ENCODE data around the gene CPAMD8.
"Not testable (repeated sequence)": the region's sequence is repeated elsewhere in the genome, so short reads cannot be mapped to it uniquely, and the experiment has no call there.

CPAMD8 gene

DNA sequence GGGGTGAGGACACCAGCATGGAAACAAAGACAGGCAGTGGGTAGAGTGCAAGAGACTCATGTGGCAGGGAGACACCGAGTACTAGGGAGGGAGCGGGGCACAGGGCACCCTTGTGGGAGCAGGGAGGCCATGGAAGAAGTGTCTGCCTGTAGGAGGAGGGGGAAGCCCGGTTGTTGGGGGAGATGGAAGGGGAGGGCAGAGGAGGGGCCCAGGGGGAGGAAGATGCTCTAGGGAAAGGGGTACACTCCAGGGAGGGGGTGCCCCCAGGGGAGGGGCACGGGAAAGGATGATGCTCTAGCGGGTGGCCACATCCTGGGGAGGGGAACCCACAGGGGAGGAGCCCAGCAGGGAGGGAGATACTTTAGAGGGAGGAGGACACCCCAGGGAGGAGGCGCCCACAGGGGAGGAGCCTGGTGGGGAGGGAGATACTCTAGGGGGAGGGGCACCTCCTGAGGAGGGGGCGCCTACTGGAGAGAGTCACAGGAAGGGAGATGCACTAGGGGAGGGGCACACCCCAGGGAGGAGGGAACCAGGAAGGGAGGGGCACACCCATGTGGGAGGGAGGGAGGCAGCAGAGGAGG, 24.9 kb downstream of the CPAMD8 start:
- TF ChIP-seq ZNF274 (IDR thresholded peaks at IDR 0.05; ENCODE audit: low read depth, low read length), result no peak
- H3K4me3 ChIP-seq (ENCODE audit: low read length), result no peak overlapping the region

DNA sequence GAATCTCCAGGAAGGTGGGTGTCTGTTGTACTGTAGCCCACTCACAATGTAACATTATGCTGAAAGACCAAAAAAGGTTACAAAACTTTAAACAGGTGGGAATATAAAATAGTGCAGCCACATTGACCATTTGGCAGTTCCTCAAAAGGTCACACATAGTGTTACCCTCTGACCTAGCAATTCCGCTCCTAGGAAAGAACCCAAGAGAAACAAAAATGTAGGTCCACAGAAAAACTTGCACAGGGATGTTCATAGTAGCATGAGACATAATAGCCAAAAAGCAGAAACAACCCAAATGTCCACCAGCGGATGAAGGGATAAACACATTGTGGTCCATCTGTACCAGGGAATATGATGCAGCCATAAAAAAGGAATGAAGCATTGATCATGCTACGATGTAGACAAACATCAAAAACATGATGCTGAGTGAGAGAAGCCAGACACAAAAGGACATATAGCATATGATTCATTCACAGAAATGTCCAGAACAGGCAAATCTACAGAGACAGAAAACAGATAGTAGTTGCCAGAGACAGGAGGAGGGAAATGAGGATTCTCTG, 27.9 kb downstream of the CPAMD8 start:
- no peak overlapping the region for H3K4me3 ChIP-seq (ENCODE audit: low read length)
- TF ChIP-seq ZNF274 (IDR thresholded peaks at IDR 0.05; ENCODE audit: low read depth, low read length), result no peak

DNA sequence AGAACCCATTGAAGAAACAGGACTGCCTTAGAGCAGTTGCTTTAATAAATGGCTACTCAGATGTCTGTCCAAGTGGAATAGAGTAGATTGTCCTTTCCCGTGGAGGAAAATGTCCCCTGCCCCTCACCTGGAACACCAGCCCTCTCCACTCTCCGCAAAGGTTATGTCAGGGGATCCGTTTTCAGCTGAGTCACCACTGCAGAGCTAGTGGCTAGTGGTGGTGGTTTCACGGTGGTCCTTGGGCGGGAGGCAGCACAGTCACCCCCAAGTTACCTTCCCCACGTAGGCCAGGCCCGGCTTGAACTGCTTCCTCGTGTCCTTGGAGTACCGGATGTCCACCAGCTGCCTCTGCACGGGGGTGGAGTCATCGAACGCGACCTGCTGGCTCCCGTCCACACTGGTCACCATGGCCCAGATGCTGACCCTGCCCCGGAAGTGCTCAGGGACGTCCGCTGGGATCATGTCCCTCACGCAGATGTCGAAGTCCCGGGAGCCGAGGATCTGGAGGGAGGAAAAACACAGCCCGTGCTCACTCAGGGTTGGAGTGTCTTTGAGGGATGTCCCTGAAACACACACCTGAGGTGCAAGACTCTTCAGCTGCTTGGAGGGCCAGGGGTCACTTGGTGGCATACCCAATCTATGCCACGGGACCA, 29.6 kb downstream of the CPAMD8 start:
- H3K4me3 ChIP-seq (ENCODE audit: low read length), result not testable (repeated sequence)

DNA sequence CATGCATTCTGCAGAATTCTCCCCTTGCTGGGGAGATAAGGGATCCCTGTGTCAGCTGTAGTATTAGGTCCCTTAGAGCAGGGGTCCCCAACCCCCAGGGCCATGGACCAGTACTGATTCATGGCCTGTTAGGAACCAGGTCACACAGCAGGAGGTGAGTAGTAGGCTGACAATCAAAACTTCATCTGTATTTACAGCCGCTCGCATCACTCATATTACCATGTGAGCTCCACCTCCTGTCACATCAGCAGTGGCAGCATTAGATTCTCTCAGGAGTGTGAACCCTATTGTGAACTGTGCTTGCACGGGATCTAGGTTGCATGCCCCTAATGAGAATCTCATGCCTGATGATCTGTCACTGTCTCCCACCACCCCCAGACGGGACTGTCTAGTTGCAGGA, 37.9 kb downstream of the CPAMD8 start:
- H3K4me3 ChIP-seq (ENCODE audit: low read length), result no peak overlapping the region
- no peak for TF ChIP-seq ZNF274 (IDR thresholded peaks at IDR 0.05; ENCODE audit: low read depth, low read length)

DNA sequence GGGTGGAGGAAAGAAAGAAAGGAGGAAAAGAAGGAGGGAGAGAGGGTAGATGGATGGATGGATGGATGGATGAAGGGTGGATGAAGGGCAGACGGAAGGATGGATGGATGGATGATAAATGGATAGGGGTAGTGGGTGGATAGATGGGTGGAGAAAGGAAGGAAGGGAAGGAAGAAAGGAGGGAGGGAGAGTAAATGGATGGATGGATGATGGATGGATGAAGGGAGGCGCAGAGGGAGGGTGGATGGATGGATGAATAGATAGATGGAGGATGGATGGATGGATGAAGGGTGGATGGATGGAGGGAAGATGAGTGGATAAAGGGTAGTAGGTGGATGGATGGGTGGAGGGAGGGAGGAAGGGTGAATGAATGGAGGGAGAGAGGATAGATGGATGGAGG, 41.2 kb downstream of the CPAMD8 start:
- no peak for TF ChIP-seq ZNF274 (IDR thresholded peaks at IDR 0.05; ENCODE audit: low read depth, low read length)
- H3K4me3 ChIP-seq (ENCODE audit: low read length), result no peak overlapping the region

DNA sequence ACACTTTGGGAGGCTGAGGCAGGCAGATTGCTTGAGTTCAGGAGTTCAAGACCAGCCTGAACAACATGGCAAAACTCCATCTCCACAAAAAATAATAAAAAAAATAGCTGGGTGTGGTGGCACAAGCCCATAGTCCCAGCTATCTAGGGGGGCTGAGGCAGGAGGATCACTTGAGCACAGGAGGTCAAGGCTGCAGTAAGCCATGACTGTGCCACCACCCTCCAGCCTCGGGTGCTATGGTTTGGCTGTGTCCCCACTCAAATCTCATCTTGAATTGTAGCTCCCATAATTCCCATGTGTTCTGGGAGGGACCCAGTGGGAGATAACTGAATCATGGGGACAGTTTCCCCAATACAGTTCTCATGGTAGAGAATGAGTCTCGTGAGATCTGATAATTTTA, 44.0 kb downstream of the CPAMD8 start:
- H3K4me3 ChIP-seq (ENCODE audit: low read length), result not testable (repeated sequence)

DNA sequence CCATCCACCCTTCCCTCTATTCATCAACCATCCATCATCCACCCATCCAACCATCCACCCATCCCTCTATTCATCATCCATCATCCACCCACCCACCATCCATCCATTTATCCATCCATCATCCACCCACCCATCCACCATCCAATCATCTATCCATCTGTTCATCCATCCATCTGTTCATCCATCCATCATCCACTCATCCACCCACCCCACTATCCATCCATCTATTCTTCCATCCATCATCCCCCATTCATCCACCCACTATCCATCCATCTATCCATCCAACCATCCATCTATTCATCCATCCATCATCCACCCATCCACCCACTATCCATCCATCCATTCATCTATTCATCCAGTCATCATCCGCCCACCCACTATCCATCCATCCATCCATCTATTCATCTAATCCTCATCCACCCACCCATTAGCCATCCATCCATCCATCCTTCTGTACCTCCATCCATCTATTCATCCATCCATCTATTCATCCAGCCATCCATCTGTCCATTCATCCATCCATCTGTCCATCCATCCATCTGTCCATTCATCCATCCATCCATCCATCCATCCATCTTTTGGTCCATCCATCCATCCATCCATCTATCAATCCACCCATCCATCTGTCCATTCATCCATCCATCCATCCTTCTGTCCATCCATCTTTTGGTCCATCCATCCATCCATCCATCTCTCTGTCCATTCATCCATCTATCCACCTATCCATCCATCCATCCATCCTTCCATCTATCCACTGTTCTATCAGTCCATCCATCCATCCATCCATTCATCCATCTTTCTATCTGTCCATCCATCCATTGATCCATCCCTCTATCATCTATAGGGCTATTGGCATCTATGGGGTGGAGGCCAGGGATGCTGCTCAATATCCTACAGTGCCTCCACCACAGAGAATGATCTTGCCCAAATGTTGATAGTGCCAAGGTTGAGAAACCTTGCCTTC, 47.5 kb downstream of the CPAMD8 start:
- no peak for TF ChIP-seq ZNF274 (IDR thresholded peaks at IDR 0.05; ENCODE audit: low read depth, low read length)

DNA sequence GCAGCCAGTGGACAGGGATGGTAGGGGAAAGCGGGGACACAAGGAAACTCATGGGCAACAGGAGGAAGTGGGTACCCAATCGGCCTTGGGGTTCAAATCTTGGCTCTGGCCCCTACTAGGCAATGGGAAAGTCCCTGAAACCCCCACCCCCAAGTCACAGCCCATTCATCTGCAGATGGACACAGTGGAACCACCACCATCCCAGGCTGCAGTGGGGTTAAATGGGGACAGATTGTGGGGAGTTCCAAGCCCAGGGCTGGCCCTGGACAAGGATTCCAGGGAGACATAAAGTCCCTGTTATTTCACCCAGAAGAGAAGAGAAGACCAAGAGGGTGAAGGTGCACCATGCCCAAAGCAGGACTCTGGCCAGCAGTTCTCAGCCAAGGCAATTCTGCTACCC, 48.5 kb downstream of the CPAMD8 start:
- TF ChIP-seq ZNF274 (IDR thresholded peaks at IDR 0.05; ENCODE audit: low read depth, low read length), result no peak
- H3K4me3 ChIP-seq (ENCODE audit: low read length), result no peak overlapping the region

More for the DNA sequence above, 47.5 kb downstream of the CPAMD8 start:
- H3K4me3 ChIP-seq (ENCODE audit: low read length), result no peak overlapping the region

DNA sequence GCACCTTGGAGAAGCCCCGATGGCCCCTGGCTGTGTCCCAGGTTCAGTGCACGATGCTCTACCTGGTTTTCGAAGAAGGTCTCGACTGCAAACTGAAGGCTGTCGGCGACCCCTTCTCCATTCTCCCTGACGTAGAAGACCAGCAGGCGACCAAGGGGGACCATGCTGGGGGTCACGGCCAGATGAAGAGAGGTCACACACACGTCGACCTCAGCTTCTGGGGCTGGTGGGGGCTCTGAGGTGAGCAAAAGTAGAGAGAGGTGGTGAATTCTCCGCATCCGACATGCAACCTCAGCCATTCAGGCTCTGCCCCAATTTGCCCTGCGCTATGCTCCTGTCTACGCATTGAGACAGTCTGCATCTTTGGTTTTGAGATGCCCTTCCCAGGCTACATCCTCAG, 49.3 kb downstream of the CPAMD8 start:
- no peak overlapping the region for H3K4me3 ChIP-seq (ENCODE audit: low read length)
- no peak for TF ChIP-seq ZNF274 (IDR thresholded peaks at IDR 0.05; ENCODE audit: low read depth, low read length)

DNA sequence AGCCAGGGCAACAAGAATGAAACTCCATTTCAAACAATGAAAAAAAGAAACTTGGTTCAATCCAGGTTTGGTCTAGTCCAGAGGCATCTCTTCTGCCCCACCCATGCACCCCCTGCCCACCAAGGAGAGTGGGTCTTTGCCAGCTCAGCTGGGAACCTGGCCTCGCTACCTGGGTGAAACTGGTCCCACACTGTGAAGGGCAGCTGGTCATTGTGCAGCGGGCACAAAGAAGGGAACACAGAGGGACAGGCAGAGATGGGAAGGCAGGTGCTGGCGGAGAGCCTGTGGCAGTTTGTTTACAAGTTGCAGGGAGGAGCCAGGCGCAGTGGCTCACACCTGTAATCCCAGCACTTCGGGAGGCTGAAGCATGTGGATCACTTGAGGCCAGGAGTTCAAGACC, 50.2 kb downstream of the CPAMD8 start:
- TF ChIP-seq ZNF274 (IDR thresholded peaks at IDR 0.05; ENCODE audit: low read depth, low read length), result no peak

DNA sequence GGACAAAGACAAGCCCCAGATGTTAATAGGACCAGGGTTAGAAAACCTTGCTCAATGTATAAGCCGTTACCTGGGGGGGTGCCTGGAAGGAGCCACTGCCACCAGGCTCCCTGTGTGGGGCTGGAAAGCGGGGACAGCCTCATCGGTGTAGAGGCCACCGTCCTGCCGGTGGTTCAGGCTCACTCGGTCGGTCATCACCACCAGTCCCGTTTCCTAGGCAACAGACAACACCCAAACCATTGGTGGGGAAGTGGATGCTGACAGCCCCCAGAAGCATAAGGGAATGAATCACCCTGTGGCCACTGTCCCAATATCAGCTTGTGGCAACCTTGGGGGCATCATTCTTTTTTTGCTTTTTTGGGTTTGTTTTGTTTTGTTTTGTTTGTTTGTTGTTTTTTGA, 55.8 kb downstream of the CPAMD8 start:
- H3K4me3 ChIP-seq (ENCODE audit: low read length), result no peak overlapping the region
- no peak for TF ChIP-seq ZNF274 (IDR thresholded peaks at IDR 0.05; ENCODE audit: low read depth, low read length)

More for the DNA sequence above, 50.2 kb downstream of the CPAMD8 start:
- no peak overlapping the region for H3K4me3 ChIP-seq (ENCODE audit: low read length)

DNA sequence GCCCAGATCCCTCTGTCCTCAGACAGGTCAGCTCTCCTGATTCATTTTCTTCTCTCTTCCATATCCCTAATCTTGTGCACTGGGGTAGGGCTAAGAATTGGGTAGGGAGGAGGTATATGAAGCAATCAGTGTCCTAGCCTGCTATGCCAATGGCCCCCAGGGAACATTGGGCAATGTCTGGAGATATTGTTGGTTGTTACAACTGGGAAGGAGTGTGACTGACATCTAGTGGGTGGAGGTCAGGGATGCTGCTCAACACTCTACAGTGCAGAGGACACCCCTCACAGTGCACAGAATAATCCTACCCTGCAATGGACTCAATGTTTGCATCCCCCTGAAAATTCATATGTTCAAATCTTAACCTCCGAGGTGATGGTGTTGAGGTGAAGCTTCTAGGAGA, 57.5 kb downstream of the CPAMD8 start:
- no peak overlapping the region for H3K4me3 ChIP-seq (ENCODE audit: low read length)
- no peak for TF ChIP-seq ZNF274 (IDR thresholded peaks at IDR 0.05; ENCODE audit: low read depth, low read length)

DNA sequence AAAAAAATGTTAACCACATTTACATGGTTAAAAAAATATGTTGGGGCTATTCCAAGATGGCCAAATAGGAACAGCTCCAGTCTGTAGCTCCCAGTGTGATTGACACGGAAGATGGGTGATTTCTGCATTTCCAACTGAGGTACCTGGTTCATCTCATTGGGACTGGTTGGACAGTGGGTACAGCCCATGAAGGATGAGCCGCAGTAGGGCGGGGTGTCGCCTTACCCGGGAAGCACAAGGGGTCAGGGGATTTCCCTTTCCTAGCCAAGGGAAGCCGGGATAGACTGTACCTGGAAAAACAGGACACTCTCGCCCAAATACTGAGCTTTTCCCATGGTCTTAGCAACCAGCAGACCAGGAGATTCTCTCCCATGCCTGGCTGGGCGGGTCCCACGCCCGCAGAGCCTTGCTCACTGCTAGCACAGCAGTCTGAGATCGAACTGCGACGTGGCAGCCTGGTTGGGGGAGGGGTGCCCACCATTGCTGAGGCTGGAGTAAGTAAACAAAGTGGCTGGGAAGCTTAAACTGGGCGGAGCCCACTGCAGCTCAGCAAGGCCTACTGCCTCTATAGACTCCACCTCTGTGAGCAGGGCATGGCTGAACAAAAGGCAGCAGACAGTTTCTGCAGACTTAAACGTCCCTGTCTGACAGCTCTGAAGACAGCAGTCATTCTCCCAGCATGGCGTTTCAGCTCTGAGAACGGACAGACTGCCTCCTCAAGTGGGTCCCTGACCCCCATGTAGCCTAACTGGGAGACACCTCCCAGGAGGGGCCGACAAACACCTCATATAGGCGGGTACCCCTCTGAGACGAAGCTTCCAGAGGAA, 65.4 kb downstream of the CPAMD8 start:
- H3K4me3 ChIP-seq (ENCODE audit: low read length), result not testable (repeated sequence)

DNA sequence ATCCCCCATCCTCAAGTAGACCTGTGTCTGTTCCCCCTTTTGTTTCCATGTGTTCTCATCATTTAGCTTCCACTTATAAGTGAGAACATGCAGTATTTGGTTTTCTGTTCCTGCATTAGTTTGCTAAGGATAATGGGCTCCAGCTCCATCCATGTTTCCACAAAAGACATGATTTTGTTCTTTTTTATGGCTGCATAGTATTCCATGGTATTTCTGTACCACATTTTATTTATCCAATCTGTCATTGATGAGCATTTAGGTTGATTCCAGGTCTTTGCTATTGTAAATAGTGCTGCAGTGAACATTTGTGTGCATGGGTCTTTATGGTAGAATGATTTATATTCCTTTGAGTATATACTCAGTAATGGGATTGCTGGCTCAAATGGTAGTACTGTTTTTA, 68.3 kb downstream of the CPAMD8 start:
- H3K4me3 ChIP-seq (ENCODE audit: low read length), result not testable (repeated sequence)
